Kidney epithelial cell (primary cell): ENCODE data around the gene FREM1. TPM values are rescaled to one million over a fixed set of nuclear protein-coding genes. Genes with fewer than 3 reads are reported as not detected.
A peak's percentile ranks its signal among the peaks of the same experiment; 100 is the strongest.

ENCODE experiments used
- DNase-seq: peaks from one replicate; pipeline ENCODE4 v3.0.0-alpha.2; 2010; ENCODE audit warnings: low read depth
- H3K27me3 ChIP-seq: 2 replicates; pipeline ENCODE4 v1.6.0; 2011; ENCODE audit warnings: low read length; ENCODE audit not compliant: control insufficient read depth, insufficient read depth
- H3K36me3 ChIP-seq: 2 replicates; pipeline ENCODE4 v1.5.1; 2011; ENCODE audit warnings: low read length; ENCODE audit not compliant: control insufficient read depth, insufficient read depth
- H3K4me3 ChIP-seq: 2 replicates; pipeline ENCODE4 v1.5.1; 2011; ENCODE audit warnings: low read depth, mild to moderate bottlenecking, control low read depth, low read length
- CTCF ChIP-seq: IDR thresholded peaks from 2 replicates; pipeline ENCODE4 v1.5.1; 2011; ENCODE audit warnings: mild to moderate bottlenecking, moderate library complexity, low read length, control low read depth, inconsistent platforms; ENCODE audit not compliant: insufficient read depth, poor library complexity, severe bottlenecking
- total RNA-seq: library from RNA; depleted of rRNA; stranded (reverse); fragments of >200 nt; gene quantifications from 2 replicates; pipeline ENCODE4 v1.2.3, GENCODE V29; 2015

FREM1 gene
- total RNA-seq, 1 donor from 2014 or later = 1.0 TPM

GRCh38 chr9:14849851-14850250, 60.4 kb downstream of the FREM1 start:
- Histone ChIP-seq H3K36me3 (no peaks in the 10 kb centered on the region), H3K27me3 (no peaks in the 10 kb centered on the region), H3K4me3 (no peak overlapping the region)
- TF ChIP-seq CTCF = no peak
- DNase-seq = no peak

GRCh38 chr9:14849296-14849695, 60.9 kb downstream of the FREM1 start:
- H3K4me3 ChIP-seq = no peak overlapping the region
- no peak for TF ChIP-seq CTCF
- H3K36me3 ChIP-seq = no peaks in the 10 kb centered on the region
- no peak for DNase-seq
- no peaks in the 10 kb centered on the region for H3K27me3 ChIP-seq

- Histone ChIP-seq H3K4me3 (no peak overlapping the region), H3K27me3 (no peaks in the 10 kb centered on the region), H3K36me3 (no peaks in the 10 kb centered on the region)
- peak; percentile 7 for DNase-seq
- TF ChIP-seq CTCF = peak; percentile 86
These were observed 63.3 kb downstream of the FREM1 start for GRCh38 chr9:14846871-14847311.

GRCh38 chr9:14843163-14843562, 67.1 kb downstream of the FREM1 start:
- TF ChIP-seq CTCF = no peak
- Histone ChIP-seq H3K27me3 (no peaks in the 10 kb centered on the region), H3K36me3 (no peaks in the 10 kb centered on the region), H3K4me3 (no peak overlapping the region)
- no peak for DNase-seq

- no peak for TF ChIP-seq CTCF
These were observed 68.0 kb downstream of the FREM1 start for GRCh38 chr9:14842269-14842668.

GRCh38 chr9:14838701-14839100, 71.5 kb downstream of the FREM1 start:
- Histone ChIP-seq H3K36me3 (no peaks in the 10 kb centered on the region), H3K27me3 (no peaks in the 10 kb centered on the region), H3K4me3 (no peak overlapping the region)
- no peak for DNase-seq
- no peak for TF ChIP-seq CTCF

More at GRCh38 chr9:14842269-14842668, 68.0 kb downstream of the FREM1 start:
- Histone ChIP-seq H3K36me3 (no peaks in the 10 kb centered on the region), H3K4me3 (no peak overlapping the region), H3K27me3 (no peaks in the 10 kb centered on the region)
- no peak for DNase-seq
